Dendritic cell treated with granulocyte-macrophage colony-stimulating factor and Interleukin-4, amounts not matched to agents 40 ng/mL and 50 ng/mL, for 4 days (primary cell): ENCODE results near the gene RAD51B.

Experiments
- H3K27ac Mint-ChIP-seq: one replicate; pipeline ENCODE4 v1.8.0; 2022; ENCODE audit warnings: mild to moderate bottlenecking, mixed read lengths
- H3K27me3 Mint-ChIP-seq: one replicate; pipeline ENCODE4 v1.8.0; 2022; ENCODE audit warnings: mild to moderate bottlenecking, mixed read lengths
- H3K36me3 Mint-ChIP-seq: one replicate; pipeline ENCODE4 v1.8.0; 2022; ENCODE audit warnings: low read depth, mixed read lengths
- H3K4me1 Mint-ChIP-seq: one replicate; pipeline ENCODE4 v1.8.0; 2022; ENCODE audit warnings: low read depth, mixed read lengths
- H3K4me3 Mint-ChIP-seq: one replicate; pipeline ENCODE4 v1.8.0; 2022; ENCODE audit warnings: mild to moderate bottlenecking, moderate library complexity, mixed read lengths
- H3K9me3 Mint-ChIP-seq: one replicate; pipeline ENCODE4 v1.8.0; 2022; ENCODE audit warnings: mixed read lengths
- intact Hi-C: fragments of 100-400 bp; cut with micrococcal nuclease; formaldehyde crosslinking; loops from one replicate; pipeline ENCODE4 v1.15.0; 2022

The RAD51B gene

DNA sequence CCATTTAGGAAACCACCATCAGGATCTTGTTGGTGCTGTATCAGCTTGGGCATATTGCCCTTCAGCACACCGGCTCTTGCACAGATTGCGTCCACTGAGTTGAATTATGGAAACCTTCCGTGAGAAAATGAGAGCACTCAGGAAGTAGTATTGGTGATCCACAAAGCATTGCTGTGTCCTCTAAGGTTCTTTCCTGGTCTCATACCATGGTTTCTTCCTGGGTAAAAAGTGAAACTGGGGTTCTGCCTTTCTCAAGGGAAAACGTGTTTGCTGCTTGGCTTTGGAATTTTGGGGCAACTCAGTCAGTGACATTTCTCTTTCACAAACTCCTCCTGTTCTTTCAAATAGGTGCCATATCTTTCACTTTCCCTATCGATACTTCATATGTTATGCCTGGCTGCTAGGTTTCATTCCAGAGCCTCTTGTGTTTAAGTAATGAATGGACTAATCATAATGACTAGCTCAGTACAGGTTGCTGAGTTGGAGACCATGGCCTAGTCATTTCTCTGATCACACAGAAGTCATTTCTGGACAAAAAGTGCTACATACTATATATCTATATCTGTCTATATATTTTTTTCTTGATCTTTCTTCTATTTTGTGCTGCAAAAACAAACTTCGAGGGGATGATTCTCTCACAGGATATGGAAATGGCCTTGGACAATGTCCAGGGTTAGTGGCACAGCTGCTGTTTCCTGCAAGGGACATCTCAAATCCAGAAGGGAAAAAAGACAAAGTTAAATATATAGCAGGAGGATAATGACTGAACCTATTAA is 549.9 kb downstream of the RAD51B start:
- Mint-ChIP-seq H3K4me1 (peaks cover 56% of the 10 kb centered on the region), H3K36me3 (no peaks in the 10 kb centered on the region), H3K27ac (no peak overlapping the region), H3K4me3 (no peak overlapping the region), H3K27me3 (no peaks in the 10 kb centered on the region), H3K9me3 (no peaks in the 10 kb centered on the region)
- intact Hi-C loops: loop anchor here (5.0 to 10.0 kb wide), 2 partner anchors 33 to 115 kb away; no protein-coding TSS in a partner anchor

- H3K4me3 Mint-ChIP-seq: no peak overlapping the region
These were observed 550.4 kb downstream of the RAD51B start for GRCh38 chr14:68370057-68370360.

GRCh38 chr14:68372368-68372767 is 552.8 kb downstream of the RAD51B start:
- H3K27me3 Mint-ChIP-seq: no peaks in the 10 kb centered on the region
- no peaks in the 10 kb centered on the region for H3K9me3 Mint-ChIP-seq
- no peak overlapping the region for H3K4me3 Mint-ChIP-seq
- intact Hi-C loops: no loop called here
- peaks cover 71% of the 10 kb centered on the region for H3K4me1 Mint-ChIP-seq
- no peaks in the 10 kb centered on the region for H3K36me3 Mint-ChIP-seq
- peak overlapping the region; percentile 43 for H3K27ac Mint-ChIP-seq

More at GRCh38 chr14:68370057-68370360, 550.4 kb downstream of the RAD51B start:
- no peaks in the 10 kb centered on the region for H3K9me3 Mint-ChIP-seq
- no peaks in the 10 kb centered on the region for H3K36me3 Mint-ChIP-seq
- peaks cover 56% of the 10 kb centered on the region for H3K4me1 Mint-ChIP-seq
- no peaks in the 10 kb centered on the region for H3K27me3 Mint-ChIP-seq
- H3K27ac Mint-ChIP-seq: no peak overlapping the region
- intact Hi-C loops: no loop called here

GRCh38 chr14:68373124-68373646 is 553.6 kb downstream of the RAD51B start:
- H3K4me1 Mint-ChIP-seq: peaks cover 71% of the 10 kb centered on the region
- no peaks in the 10 kb centered on the region for H3K36me3 Mint-ChIP-seq
- H3K9me3 Mint-ChIP-seq: no peaks in the 10 kb centered on the region
- intact Hi-C loops: no loop called here
- H3K4me3 Mint-ChIP-seq: no peak overlapping the region
- no peaks in the 10 kb centered on the region for H3K27me3 Mint-ChIP-seq
- no peak overlapping the region for H3K27ac Mint-ChIP-seq

- Mint-ChIP-seq H3K27me3 (no peaks in the 10 kb centered on the region), H3K4me3 (no peak overlapping the region), H3K9me3 (no peaks in the 10 kb centered on the region), H3K4me1 (peaks cover 73% of the 10 kb centered on the region), H3K36me3 (no peaks in the 10 kb centered on the region), H3K27ac (peak overlapping the region; percentile 95)
- intact Hi-C loops: no loop called here
These were observed 554.4 kb downstream of the RAD51B start for GRCh38 chr14:68373847-68374444.

GRCh38 chr14:68374682-68375081 is 555.1 kb downstream of the RAD51B start:
- Mint-ChIP-seq H3K27me3 (no peaks in the 10 kb centered on the region), H3K4me1 (peaks cover 74% of the 10 kb centered on the region), H3K9me3 (no peaks in the 10 kb centered on the region), H3K27ac (peak overlapping the region; percentile 95), H3K4me3 (no peak overlapping the region), H3K36me3 (no peaks in the 10 kb centered on the region)
- intact Hi-C loops: no loop called here

GRCh38 chr14:68375376-68375775 is 555.8 kb downstream of the RAD51B start:
- Mint-ChIP-seq H3K4me3 (no peak overlapping the region), H3K4me1 (peaks cover 80% of the 10 kb centered on the region), H3K9me3 (no peaks in the 10 kb centered on the region), H3K27ac (peak overlapping the region; percentile 95), H3K36me3 (no peaks in the 10 kb centered on the region), H3K27me3 (no peaks in the 10 kb centered on the region)
- intact Hi-C loops: no loop called here

DNA sequence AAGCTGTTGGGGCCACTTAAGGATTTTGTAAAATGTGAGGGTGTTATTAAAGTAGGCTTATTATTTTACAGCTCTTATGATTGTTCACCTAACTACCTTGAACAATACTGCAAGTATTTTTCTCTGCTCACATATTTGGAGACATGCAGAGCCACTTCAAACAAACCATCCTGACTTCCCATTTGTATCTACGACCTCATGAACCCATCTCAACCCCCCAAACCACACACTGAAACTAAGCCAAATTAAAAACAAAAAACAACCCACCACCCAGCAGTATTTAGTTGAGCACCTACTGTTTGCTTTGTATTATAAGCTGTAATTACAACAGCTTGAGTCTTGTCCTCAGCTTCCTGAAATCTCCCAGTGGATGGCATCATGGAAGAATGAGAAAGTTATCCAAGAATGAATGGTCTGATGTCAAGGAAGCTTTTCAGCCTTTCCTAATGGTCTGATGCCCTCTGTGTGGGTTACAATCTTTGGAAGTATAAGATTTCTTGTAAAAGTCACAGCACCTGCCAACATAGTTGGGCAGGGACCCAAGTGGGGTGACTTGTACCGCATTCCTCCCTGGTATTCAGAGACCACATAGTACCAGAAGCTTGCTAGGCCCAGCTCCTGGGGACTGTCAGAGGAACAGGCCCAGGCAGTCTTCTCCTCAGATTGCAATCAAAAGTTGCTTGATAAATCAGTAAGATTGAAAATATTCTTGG is 556.6 kb downstream of the RAD51B start:
- intact Hi-C loops: no loop called here
- Mint-ChIP-seq H3K4me1 (peaks cover 83% of the 10 kb centered on the region), H3K36me3 (no peaks in the 10 kb centered on the region), H3K4me3 (no peak overlapping the region), H3K9me3 (no peaks in the 10 kb centered on the region), H3K27me3 (no peaks in the 10 kb centered on the region), H3K27ac (peak overlapping the region; percentile 95)

GRCh38 chr14:68377006-68377405 is 557.4 kb downstream of the RAD51B start:
- Mint-ChIP-seq H3K9me3 (no peaks in the 10 kb centered on the region), H3K4me1 (peaks cover 80% of the 10 kb centered on the region)
- intact Hi-C loops: no loop called here

DNA sequence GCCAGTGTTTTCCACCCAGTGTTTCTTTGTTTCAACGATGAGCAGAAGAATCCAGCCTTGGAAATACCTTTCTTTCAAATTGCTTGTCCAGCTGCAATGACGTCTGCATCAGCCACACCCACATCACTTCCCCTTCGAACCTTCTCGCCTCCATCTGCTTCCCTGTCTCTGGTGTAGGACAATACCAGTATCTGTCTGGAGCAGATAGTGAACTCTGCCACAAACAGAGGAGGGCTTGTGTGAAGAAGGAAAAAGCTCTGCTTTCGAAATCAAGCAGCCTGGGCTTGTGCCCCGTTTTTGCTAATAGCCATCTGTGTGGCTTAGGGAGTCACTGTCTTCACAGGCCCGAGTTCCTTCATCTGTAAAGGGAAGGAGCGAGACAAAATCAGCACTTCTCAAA is 557.9 kb downstream of the RAD51B start:
- peaks cover 78% of the 10 kb centered on the region for H3K4me1 Mint-ChIP-seq
- no peaks in the 10 kb centered on the region for H3K9me3 Mint-ChIP-seq
- H3K27ac Mint-ChIP-seq: peak overlapping the region; percentile 95
- H3K4me3 Mint-ChIP-seq: no peak overlapping the region
- intact Hi-C loops: no loop called here
- H3K36me3 Mint-ChIP-seq: no peaks in the 10 kb centered on the region
- H3K27me3 Mint-ChIP-seq: no peaks in the 10 kb centered on the region

More at GRCh38 chr14:68377006-68377405, 557.4 kb downstream of the RAD51B start:
- Mint-ChIP-seq H3K27me3 (no peaks in the 10 kb centered on the region), H3K36me3 (no peaks in the 10 kb centered on the region), H3K27ac (peak overlapping the region; percentile 95), H3K4me3 (no peak overlapping the region)

- intact Hi-C loops: no loop called here
- Mint-ChIP-seq H3K36me3 (no peaks in the 10 kb centered on the region), H3K27ac (peak overlapping the region; percentile 95), H3K4me1 (peaks cover 76% of the 10 kb centered on the region), H3K9me3 (no peaks in the 10 kb centered on the region), H3K4me3 (no peak overlapping the region), H3K27me3 (no peaks in the 10 kb centered on the region)
These were observed 560.1 kb downstream of the RAD51B start for GRCh38 chr14:68379510-68380328.

- no peak overlapping the region for H3K4me3 Mint-ChIP-seq
- no peaks in the 10 kb centered on the region for H3K27me3 Mint-ChIP-seq
- peaks cover 76% of the 10 kb centered on the region for H3K4me1 Mint-ChIP-seq
- H3K27ac Mint-ChIP-seq: peak overlapping the region; percentile 95
- H3K36me3 Mint-ChIP-seq: no peaks in the 10 kb centered on the region
- no peaks in the 10 kb centered on the region for H3K9me3 Mint-ChIP-seq
- intact Hi-C loops: no loop called here
These were observed 560.8 kb downstream of the RAD51B start for GRCh38 chr14:68380329-68380741.

- intact Hi-C loops: no loop called here
- Mint-ChIP-seq H3K4me3 (no peak overlapping the region), H3K27me3 (no peaks in the 10 kb centered on the region), H3K27ac (peak overlapping the region; percentile 92), H3K9me3 (no peaks in the 10 kb centered on the region), H3K36me3 (peaks cover 5% of the 10 kb centered on the region), H3K4me1 (peaks cover 71% of the 10 kb centered on the region)
These were observed 564.8 kb downstream of the RAD51B start for GRCh38 chr14:68384335-68384734.
